Cardiac fibroblast (primary cell): ENCODE data around the gene TEC.

Source experiments
- DNase-seq, 2 donors: peaks; one replicate each; pipeline versions ENCODE4 v3.0.0 to v3.0.0-alpha.2; 2010; ENCODE audit warnings: low read depth in 2 of 2
- H3K4me3 ChIP-seq, 2 donors: replicated peaks in 1 of 2; 1 replicate in 1 of 2; 2 replicates in 1 of 2; pipeline ENCODE4 v1.5.1; 2011; ENCODE audit warnings: low read depth in 2 of 2, low read length in 2 of 2, mild to moderate bottlenecking in 2 of 2, moderate library complexity in 1 of 2
- TF ChIP-seq, protein P1 (sequence below): IDR thresholded peaks from one replicate; pipeline ENCODE4 v1.5.1; 2011; ENCODE audit warnings: low read depth, mild to moderate bottlenecking, low read length, inconsistent platforms

The TEC gene

DNA sequence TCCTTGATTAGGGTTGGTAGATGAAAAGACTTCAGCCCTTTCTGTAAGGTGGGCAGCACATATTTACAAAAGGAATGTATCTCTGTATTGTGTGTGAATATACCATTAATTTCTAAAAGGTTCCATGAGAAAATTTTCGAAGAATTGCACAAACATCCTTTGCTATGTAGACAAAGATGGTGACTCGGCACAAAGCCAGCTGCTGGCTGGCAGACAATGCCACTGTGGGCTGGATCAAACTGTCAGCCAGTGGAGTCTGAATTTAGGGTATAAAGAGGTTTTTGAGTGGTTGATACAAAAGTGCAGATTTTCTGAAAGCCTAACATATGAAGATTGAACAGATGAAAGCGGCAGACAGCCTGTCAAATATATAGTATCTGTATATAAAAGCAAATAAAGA is 129.9 kb downstream of the TEC start:
- DNase-seq: peak in 1 of 2 donors; percentile 28
- TF ChIP-seq, protein P1, sequence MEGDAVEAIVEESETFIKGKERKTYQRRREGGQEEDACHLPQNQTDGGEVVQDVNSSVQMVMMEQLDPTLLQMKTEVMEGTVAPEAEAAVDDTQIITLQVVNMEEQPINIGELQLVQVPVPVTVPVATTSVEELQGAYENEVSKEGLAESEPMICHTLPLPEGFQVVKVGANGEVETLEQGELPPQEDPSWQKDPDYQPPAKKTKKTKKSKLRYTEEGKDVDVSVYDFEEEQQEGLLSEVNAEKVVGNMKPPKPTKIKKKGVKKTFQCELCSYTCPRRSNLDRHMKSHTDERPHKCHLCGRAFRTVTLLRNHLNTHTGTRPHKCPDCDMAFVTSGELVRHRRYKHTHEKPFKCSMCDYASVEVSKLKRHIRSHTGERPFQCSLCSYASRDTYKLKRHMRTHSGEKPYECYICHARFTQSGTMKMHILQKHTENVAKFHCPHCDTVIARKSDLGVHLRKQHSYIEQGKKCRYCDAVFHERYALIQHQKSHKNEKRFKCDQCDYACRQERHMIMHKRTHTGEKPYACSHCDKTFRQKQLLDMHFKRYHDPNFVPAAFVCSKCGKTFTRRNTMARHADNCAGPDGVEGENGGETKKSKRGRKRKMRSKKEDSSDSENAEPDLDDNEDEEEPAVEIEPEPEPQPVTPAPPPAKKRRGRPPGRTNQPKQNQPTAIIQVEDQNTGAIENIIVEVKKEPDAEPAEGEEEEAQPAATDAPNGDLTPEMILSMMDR: no peak
- H3K4me3 ChIP-seq: no peak overlapping the region

DNA sequence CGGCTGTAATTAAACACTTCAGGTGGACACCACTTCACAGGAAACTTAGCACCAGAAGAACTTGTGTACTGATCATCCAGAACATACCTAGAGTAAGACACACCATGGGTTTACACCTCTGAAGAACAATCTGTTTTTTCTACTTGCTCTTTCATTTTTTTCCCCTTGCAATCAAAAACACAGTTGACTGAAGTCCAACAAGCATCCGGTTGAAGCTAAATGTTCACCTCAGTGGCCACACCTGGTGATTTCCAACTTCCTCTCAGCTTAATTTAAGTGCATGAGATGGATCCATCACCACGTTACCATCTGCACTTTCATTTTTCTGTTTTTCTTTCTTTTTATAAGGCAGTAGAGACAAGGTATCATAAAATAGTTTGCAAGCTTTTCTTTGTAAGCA is 130.7 kb downstream of the TEC start:
- TF ChIP-seq, protein P1: no peak
- no peak overlapping the region for H3K4me3 ChIP-seq
- no peak for DNase-seq

DNA sequence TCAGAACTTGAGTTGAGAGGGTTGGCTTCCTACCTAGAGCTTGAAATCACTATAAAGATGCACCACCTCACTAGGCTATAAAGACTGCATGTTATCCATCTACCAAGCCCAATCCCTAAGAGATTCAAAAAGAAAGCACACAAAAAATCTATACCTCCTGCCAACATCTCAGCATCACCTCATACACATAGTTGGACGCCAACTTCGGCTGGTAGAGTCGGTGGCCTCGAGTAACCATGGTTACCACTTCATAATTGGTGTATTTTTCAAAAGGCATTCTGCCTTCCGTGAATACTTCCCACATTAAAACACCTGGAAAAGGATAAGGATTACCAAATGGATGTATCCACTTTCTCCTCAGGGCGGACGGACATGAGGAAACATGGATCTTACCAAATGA is 131.1 kb downstream of the TEC start:
- H3K4me3 ChIP-seq: no peak overlapping the region
- TF ChIP-seq, protein P1: no peak
- no peak for DNase-seq

DNA sequence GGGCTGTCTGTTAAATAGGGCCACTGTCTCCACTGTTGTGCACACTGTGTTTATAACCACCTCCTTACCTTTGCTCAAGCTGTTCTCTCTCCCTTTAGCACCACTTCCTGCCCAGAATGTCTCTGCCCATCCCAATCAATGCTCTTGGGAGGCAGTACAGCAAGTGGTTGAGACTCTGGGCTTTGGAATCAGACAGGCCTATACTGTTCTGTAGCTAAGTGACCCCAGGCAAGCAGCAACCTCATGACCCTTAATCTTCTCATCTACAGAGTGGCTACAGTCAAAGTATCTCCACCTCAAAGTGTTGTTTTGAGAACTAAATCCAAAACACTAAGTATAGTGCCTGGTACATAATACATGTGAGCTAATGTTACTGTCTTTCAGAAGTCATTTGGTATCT is 131.8 kb downstream of the TEC start:
- DNase-seq: no peak
- H3K4me3 ChIP-seq: no peak overlapping the region
- TF ChIP-seq, protein P1: no peak

DNA sequence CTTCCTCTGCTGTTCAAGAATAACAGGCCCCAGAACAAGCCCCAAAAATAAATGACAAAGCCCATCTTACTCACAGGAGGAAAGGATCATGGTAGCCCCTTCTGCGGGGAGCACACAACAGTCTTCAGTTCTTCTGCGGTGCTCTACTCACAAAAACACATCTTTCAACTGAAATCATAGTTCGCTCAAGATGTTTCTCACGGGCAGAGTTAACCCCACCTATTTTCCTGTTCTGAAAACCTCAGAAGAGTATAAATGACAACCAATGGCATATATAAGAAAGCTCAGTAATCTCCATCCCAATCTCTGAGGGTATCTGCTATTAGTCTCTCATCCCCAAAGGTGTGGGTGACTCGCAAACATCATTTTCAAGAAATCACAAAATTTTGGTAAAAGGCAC is 135.6 kb downstream of the TEC start, which contains the start of gene TXK:
TSS of gene TXK (minus strand) at position 170 of the 400 bp plus-strand sequence. CDS start at position 90, 80 bp downstream.
- DNase-seq: no peak
- TF ChIP-seq, protein P1: no peak

DNA sequence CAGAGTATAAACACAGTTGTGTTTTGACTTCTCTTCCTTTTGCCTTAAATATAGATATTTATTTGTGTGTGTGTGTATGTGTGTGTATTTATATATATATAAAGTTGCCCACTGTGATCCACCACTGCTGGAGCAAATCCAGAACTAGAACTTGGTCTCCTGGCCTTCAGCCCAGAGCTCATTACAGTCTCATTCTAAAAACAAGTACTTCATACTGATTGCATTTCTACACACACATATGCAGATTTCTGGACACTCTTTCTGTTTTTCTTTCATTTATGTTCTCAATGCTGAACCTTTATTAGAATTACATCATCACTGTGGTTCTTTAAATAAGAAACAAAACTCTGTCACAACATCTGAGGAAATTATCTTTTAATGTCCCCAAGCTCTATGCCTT is 136.0 kb downstream of the TEC start:
- DNase-seq: peak in 1 of 2 donors; percentile 18
- no peak overlapping the region for H3K4me3 ChIP-seq
- TF ChIP-seq, protein P1: no peak

More for the DNA sequence above, 135.6 kb downstream of the TEC start, which contains the start of gene TXK:
- no peak within 1 kb of the TSS for H3K4me3 ChIP-seq

DNA sequence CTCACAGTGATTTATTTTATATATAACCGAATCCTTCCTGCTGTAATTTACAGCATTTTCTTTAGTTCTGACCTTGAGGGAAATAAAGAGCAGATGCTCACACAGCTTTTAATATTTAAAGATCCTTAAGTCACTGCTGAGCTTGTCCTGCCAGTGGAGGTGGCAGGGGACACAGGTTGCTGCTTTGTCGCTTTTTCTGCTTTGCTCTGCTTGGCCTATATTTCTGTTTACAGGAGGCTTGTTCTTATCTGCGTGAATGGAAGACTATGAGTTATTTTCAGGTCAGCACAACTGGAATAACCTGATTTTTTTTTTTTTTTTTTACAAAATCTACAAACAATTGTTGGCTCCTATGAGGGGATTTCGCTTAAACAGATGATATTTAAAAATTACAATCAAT is 137.9 kb downstream of the TEC start:
- DNase-seq: no peak
- TF ChIP-seq, protein P1: no peak
- H3K4me3 ChIP-seq: no peak overlapping the region
